WTC11 (cell line): ENCODE measurements around the gene HLCS. TPM values are rescaled to one million over a fixed set of nuclear protein-coding genes. Genes with fewer than 3 reads are reported as not detected.

Experiments
- ESRRA ChIP-seq: sonication (generic); formaldehyde crosslinking; IDR thresholded peaks from 2 replicates; pipeline ENCODE4 v1.8.1; 2022; ENCODE audit warnings: mild to moderate bottlenecking, missing genetic modification reagents, borderline replicate concordance
- HMGXB4 ChIP-seq: sonication (generic); formaldehyde crosslinking; IDR thresholded peaks from 2 replicates; pipeline ENCODE4 v1.8.1; 2023; ENCODE audit warnings: mild to moderate bottlenecking, moderate library complexity, missing genetic modification reagents
- NR2C2 ChIP-seq: sonication (generic); formaldehyde crosslinking; IDR thresholded peaks from 2 replicates; pipeline ENCODE4 v1.8.0; 2022; ENCODE audit warnings: mild to moderate bottlenecking, missing genetic modification reagents
- RELA ChIP-seq: sonication (generic); formaldehyde crosslinking; IDR thresholded peaks from 2 replicates; pipeline ENCODE4 v1.8.1; 2022; ENCODE audit warnings: missing genetic modification reagents, mild to moderate bottlenecking, borderline replicate concordance
- SOX15 ChIP-seq: fragments of 250-450 bp; sonication (Bioruptor Pico); IDR thresholded peaks from 2 replicates; pipeline ENCODE4 v1.9.0; 2021; ENCODE audit warnings: mild to moderate bottlenecking
- SP1 ChIP-seq: sonication (generic); formaldehyde crosslinking; conservative IDR thresholded peaks from 2 replicates; pipeline ENCODE4 v1.8.1; 2022; ENCODE audit warnings: missing genetic modification reagents
- STAT6 ChIP-seq: sonication (generic); formaldehyde crosslinking; conservative IDR thresholded peaks from 2 replicates; pipeline ENCODE4 v1.8.1; 2023; ENCODE audit warnings: mild to moderate bottlenecking, low read depth, missing genetic modification reagents, moderate library complexity
- TCF7 ChIP-seq: sonication (generic); formaldehyde crosslinking; IDR thresholded peaks from 2 replicates; pipeline ENCODE4 v1.8.0; 2022; ENCODE audit warnings: mild to moderate bottlenecking, low read depth, missing genetic modification reagents, moderate library complexity
- TEAD4 ChIP-seq: sonication (generic); formaldehyde crosslinking; IDR thresholded peaks from 2 replicates; pipeline ENCODE4 v1.8.0; 2022; ENCODE audit warnings: mild to moderate bottlenecking, missing genetic modification reagents
- ZBTB43 ChIP-seq: sonication (generic); formaldehyde crosslinking; IDR thresholded peaks from 2 replicates; pipeline ENCODE4 v1.8.1; 2023; ENCODE audit warnings: mild to moderate bottlenecking, missing genetic modification reagents
- ZNF263 ChIP-seq: sonication (generic); formaldehyde crosslinking; IDR thresholded peaks from 2 replicates; pipeline ENCODE4 v1.8.1; 2022; ENCODE audit warnings: low read depth, mild to moderate bottlenecking, moderate library complexity, missing genetic modification reagents
- ZSCAN18 ChIP-seq: fragments of 250-450 bp; sonication (Bioruptor Pico); IDR thresholded peaks from 2 replicates; pipeline ENCODE4 v2.1.2; 2022; ENCODE audit warnings: mild to moderate bottlenecking, moderate library complexity
- total RNA-seq: library from RNA; stranded (reverse); gene quantifications from 3 replicates; pipeline ENCODE4 v1.2.3, GENCODE V29; 2021
- TF ChIP-seq, protein P1 (sequence below): sonication (generic); formaldehyde crosslinking; IDR thresholded peaks from 2 replicates; pipeline ENCODE4 v1.8.1; 2022; ENCODE audit warnings: low read depth, missing genetic modification reagents, borderline replicate concordance
- TF ChIP-seq, protein P2 (sequence below): sonication (generic); formaldehyde crosslinking; IDR thresholded peaks from 2 replicates; pipeline ENCODE4 v1.8.0; 2022; ENCODE audit warnings: mild to moderate bottlenecking, missing genetic modification reagents
- TF ChIP-seq, protein P3 (sequence below): sonication (generic); formaldehyde crosslinking; IDR thresholded peaks from 2 replicates; pipeline ENCODE4 v1.8.1; 2022; ENCODE audit warnings: low read depth, mild to moderate bottlenecking, moderate library complexity, missing genetic modification reagents, borderline replicate concordance
- TF ChIP-seq, protein P4 (sequence below): fragments of 250-450 bp; sonication (Bioruptor Pico); conservative IDR thresholded peaks from 2 replicates; pipeline ENCODE4 v1.9.0; 2021; ENCODE audit warnings: mild to moderate bottlenecking
- TF ChIP-seq, protein P5 (sequence below): sonication (generic); formaldehyde crosslinking; IDR thresholded peaks from 2 replicates; pipeline ENCODE4 v1.8.0; 2022; ENCODE audit warnings: missing genetic modification reagents

Gene HLCS
- total RNA-seq, 1 experiment from 2014 or later = 9.3 TPM

- TF ChIP-seq, protein P1, sequence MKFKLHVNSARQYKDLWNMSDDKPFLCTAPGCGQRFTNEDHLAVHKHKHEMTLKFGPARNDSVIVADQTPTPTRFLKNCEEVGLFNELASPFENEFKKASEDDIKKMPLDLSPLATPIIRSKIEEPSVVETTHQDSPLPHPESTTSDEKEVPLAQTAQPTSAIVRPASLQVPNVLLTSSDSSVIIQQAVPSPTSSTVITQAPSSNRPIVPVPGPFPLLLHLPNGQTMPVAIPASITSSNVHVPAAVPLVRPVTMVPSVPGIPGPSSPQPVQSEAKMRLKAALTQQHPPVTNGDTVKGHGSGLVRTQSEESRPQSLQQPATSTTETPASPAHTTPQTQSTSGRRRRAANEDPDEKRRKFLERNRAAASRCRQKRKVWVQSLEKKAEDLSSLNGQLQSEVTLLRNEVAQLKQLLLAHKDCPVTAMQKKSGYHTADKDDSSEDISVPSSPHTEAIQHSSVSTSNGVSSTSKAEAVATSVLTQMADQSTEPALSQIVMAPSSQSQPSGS (CRISPR knock-in tag) = peak; percentile 57
- no peak for TF ChIP-seq TEAD4 (CRISPR knock-in tag)
- 0 out of 2 replicates have a peak, but pooled peaks have one; percentile 25 for TF ChIP-seq TCF7 (CRISPR knock-in tag)
- no peak for TF ChIP-seq NR2C2
- TF ChIP-seq HMGXB4 = peak; percentile 99
- TF ChIP-seq ZSCAN18 (CRISPR knock-in tag) = no peak
- TF ChIP-seq, protein P2, sequence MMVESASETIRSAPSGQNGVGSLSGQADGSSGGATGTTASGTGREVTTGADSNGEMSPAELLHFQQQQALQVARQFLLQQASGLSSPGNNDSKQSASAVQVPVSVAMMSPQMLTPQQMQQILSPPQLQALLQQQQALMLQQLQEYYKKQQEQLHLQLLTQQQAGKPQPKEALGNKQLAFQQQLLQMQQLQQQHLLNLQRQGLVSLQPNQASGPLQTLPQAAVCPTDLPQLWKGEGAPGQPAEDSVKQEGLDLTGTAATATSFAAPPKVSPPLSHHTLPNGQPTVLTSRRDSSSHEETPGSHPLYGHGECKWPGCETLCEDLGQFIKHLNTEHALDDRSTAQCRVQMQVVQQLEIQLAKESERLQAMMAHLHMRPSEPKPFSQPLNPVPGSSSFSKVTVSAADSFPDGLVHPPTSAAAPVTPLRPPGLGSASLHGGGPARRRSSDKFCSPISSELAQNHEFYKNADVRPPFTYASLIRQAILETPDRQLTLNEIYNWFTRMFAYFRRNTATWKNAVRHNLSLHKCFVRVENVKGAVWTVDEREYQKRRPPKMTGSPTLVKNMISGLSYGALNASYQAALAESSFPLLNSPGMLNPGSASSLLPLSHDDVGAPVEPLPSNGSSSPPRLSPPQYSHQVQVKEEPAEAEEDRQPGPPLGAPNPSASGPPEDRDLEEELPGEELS (CRISPR knock-in tag) = peak; percentile 84
- TF ChIP-seq, protein P3, sequence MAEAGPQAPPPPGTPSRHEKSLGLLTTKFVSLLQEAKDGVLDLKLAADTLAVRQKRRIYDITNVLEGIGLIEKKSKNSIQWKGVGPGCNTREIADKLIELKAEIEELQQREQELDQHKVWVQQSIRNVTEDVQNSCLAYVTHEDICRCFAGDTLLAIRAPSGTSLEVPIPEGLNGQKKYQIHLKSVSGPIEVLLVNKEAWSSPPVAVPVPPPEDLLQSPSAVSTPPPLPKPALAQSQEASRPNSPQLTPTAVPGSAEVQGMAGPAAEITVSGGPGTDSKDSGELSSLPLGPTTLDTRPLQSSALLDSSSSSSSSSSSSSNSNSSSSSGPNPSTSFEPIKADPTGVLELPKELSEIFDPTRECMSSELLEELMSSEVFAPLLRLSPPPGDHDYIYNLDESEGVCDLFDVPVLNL = 0 out of 2 replicates have a peak, but pooled peaks have one; percentile 65
- TF ChIP-seq RELA (CRISPR knock-in tag) = peak; percentile 89; the same call in 1 of the 2 replicates
- no peak for TF ChIP-seq SOX15 (CRISPR knock-in tag)
- no peak for TF ChIP-seq STAT6
- TF ChIP-seq, protein P4, sequence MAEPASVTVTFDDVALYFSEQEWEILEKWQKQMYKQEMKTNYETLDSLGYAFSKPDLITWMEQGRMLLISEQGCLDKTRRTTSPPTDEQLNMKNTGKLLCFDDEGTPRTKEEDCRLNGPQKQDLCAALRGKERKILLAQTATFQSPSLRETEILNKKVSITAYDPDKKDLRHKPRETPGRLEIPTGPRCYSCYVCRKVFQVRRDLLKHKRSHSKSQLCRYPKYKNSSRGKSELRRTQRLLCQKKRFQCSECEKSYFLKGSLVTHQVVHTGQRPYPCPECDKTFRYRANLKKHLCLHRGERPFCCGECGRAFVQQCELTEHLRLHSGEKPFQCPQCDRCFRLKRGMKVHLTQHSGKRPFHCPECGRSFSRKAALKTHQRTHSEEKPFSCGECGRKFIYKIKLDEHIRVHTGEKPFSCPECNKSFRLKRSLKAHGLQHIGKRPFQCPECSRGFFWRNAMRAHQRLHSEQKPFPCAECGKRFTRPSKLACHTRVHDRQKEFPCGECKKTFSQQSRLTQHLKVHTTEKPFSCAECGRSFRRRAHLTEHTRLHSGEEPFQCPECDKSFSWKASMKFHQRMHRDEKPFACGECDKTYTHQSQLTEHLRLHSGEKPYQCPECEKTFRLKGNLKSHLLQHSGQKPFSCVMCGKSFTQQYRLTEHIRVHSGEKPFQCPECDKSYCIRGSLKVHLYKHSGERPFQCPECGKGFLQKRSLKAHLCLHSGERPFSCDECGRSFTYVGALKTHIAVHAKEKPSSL = no peak
- peak; percentile 85 for TF ChIP-seq SP1 (CRISPR knock-in tag)
- TF ChIP-seq, protein P5, sequence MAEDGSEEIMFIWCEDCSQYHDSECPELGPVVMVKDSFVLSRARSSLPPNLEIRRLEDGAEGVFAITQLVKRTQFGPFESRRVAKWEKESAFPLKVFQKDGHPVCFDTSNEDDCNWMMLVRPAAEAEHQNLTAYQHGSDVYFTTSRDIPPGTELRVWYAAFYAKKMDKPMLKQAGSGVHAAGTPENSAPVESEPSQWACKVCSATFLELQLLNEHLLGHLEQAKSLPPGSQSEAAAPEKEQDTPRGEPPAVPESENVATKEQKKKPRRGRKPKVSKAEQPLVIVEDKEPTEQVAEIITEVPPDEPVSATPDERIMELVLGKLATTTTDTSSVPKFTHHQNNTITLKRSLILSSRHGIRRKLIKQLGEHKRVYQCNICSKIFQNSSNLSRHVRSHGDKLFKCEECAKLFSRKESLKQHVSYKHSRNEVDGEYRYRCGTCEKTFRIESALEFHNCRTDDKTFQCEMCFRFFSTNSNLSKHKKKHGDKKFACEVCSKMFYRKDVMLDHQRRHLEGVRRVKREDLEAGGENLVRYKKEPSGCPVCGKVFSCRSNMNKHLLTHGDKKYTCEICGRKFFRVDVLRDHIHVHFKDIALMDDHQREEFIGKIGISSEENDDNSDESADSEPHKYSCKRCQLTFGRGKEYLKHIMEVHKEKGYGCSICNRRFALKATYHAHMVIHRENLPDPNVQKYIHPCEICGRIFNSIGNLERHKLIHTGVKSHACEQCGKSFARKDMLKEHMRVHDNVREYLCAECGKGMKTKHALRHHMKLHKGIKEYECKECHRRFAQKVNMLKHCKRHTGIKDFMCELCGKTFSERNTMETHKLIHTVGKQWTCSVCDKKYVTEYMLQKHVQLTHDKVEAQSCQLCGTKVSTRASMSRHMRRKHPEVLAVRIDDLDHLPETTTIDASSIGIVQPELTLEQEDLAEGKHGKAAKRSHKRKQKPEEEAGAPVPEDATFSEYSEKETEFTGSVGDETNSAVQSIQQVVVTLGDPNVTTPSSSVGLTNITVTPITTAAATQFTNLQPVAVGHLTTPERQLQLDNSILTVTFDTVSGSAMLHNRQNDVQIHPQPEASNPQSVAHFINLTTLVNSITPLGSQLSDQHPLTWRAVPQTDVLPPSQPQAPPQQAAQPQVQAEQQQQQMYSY = no peak; the same call in 1 of the 2 replicates
- TF ChIP-seq ZBTB43 (CRISPR knock-in tag) = peak; percentile 74; the same call in 1 of the 2 replicates
- TF ChIP-seq ZNF263 = peak; percentile 25
- TF ChIP-seq ESRRA (CRISPR knock-in tag) = peak; percentile 66; the same call in 1 of the 2 replicates
Measured at GRCh38 chr21:36989699-36990507, 23.4 kb upstream of the HLCS start (continued).
